Suppressor macrophage (primary cell): ENCODE measurements around the gene PRLH.
"Not testable (repeated sequence)": the region's sequence is repeated elsewhere in the genome, so short reads cannot be mapped to it uniquely, and the experiment has no call there.

ENCODE experiments used
- DNase-seq, 4 experiments: peaks; one replicate each; pipeline ENCODE4 v3.0.0-alpha.2; 2020 to 2022

The PRLH gene

GRCh38 chr2:237602409-237602808 lies 36.0 kb downstream of the PRLH start:
- no peak for DNase-seq

- DNase-seq, result no peak
Measured at GRCh38 chr2:237603049-237603717, 36.8 kb downstream of the PRLH start.

DNA sequence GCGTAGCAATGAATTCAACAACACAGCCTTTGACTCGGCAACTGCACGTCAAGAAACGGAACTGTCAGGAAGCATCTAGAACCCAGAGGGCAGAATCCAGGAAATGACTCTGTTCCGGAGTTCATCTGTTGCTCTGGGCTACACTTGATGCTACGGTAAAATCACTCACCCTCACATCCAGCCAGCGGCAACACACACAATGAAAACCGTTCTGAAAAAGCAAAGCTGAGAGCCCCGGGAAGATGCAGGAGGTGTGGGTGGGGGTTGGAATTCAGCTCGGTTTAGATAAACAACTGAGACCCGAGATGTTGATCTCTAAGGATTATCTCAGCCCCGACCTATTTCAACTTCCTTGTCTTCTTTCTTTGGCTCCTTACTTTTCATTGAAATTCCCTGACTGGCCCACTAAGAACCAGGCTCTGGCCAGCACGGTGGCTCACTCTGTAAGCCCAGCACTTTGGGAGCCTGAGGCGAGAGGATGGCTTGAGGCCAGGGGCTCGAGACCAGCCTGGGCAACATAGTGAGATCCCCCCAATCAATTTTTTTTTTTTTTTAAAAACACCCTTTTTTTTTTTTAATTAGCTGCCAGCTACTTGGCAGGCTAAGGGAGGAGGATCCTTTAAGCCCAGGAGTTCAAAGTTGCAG lies 37.5 kb downstream of the PRLH start:
- DNase-seq, result peak; percentile 74 to 85 (median 79)

DNA sequence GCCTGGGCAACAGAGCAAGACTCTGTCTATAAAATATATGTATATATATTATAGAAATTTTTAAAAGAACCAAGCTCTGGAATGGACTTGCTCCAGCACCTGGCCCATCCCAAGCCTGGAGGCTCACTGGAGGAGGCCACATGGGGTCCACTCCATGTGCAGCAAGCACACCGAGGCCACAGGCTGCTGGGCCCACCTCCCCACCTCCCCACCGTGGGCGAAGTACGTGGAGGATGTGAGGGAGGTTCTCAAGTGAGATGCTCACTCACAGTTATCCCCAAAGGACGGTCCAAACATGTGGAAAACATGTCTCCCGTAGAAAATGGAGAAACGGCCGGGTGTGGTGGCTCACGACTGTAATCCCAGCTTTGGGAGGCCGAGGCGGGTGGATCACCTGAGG lies 38.0 kb downstream of the PRLH start:
- no peak for DNase-seq

- peak in 1 of 4 experiments; percentile 41 for DNase-seq
Measured at GRCh38 chr2:237604960-237605359, 38.6 kb downstream of the PRLH start.

GRCh38 chr2:237606522-237606921 lies 40.1 kb downstream of the PRLH start:
- not testable (repeated sequence) for DNase-seq

- no peak for DNase-seq
Measured at GRCh38 chr2:237612527-237613357, 46.4 kb downstream of the PRLH start.

GRCh38 chr2:237613679-237614078 lies 47.3 kb downstream of the PRLH start:
- no peak for DNase-seq

DNA sequence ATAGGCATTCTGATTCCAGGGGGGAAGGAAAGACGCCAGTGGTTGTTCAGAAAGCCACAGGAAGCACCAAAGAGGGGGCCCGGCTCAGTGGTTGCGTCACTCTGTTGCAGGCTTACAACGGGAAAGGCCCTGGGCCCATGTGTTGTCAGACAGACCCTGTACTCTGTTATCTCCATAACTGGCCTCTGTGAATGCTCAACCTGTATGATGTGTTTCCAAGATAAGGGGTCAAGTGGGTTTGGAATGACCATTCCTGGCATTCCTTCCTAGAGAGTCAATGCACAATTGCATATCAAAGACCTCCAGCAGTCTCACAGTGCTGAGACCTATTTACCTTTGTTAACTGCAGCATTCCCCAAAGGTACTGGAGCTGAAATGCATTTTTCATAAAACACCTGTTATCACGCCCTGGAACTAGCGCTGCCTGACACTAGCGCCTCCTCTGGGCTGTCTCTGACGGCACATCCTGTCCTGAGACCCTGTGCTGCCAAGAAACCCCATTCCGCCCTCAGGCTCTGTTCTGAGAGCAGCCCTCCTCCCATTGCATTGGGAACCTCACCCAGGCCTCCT lies 47.9 kb downstream of the PRLH start:
- peak in 1 of 4 experiments; percentile 51 for DNase-seq

- no peak for DNase-seq
Measured at GRCh38 chr2:237615631-237616249, 49.4 kb downstream of the PRLH start.

DNA sequence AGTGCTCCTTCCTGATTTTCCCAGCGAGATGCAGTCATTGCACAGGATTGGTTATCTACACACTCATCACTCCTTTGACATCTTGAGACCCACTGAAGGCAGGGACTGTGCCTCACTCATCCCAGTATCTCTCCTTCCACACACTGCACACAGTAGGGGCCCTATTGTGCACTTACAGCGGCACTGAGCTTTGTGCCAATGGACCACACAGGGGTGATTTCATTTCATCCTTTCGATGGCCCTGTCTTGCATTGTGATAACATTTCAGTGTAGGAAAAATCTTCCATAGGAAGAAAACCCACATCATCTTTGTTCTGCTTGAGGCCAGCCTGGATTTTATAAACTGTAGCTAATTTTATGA lies 50.0 kb downstream of the PRLH start:
- no peak for DNase-seq
